Frontal cortex (tissue), 4 donors: ENCODE results near the gene TSPAN11. TPM values are rescaled to one million over a fixed set of nuclear protein-coding genes. Genes with fewer than 3 reads are reported as not detected.

Experiments used
- DNase-seq, 2 donors: peaks; one replicate each; pipeline ENCODE4 v3.0.0; 2012; ENCODE audit warnings: low spot score in 2 of 2
- FAIRE-seq: peaks from 2 replicates; lab custom pipeline; 2012; peaks lifted over from hg19 to GRCh38; lab: Jason Lieb, UNC
- total RNA-seq: library from RNA; depleted of rRNA; stranded (reverse); fragments of >200 nt; gene quantifications from one replicate; pipeline ENCODE4 v1.2.3, GENCODE V29; 2014
- donor health status: control.
- donor health status: control.
- donor health status: control.

TSPAN11 gene
- total RNA-seq, 1 donor from 2014 or later, result 2.9 TPM

- DNase-seq, result no peak
- FAIRE-seq, result no peak
Measured at GRCh38 chr12:31033146-31033545, 106.6 kb downstream of the TSPAN11 start.

DNA sequence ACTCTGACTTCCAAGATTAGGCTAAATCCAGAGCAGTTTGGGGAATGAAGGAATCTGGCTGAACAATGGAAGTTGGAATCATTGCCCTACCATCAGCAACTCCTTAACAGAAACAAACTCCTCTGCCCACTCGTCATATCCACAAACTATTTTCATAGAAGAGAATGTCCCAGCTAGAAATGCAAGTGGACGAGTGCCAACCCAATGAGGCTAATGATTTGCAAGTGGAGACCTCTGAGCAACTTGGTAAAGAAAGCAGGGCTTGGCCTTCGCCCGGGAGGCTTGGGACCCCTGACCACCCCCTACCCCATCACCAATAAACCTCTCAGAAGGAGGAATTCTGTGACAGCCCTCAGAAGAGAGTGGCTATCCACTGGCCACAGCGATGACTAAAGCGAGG is 107.1 kb downstream of the TSPAN11 start:
- no peak for DNase-seq
- no peak for FAIRE-seq

- DNase-seq (no peak), FAIRE-seq (no peak)
Measured at GRCh38 chr12:31034372-31034771, 107.8 kb downstream of the TSPAN11 start.

- FAIRE-seq, result no peak
Measured at GRCh38 chr12:31035226-31035625, 108.7 kb downstream of the TSPAN11 start.

DNA sequence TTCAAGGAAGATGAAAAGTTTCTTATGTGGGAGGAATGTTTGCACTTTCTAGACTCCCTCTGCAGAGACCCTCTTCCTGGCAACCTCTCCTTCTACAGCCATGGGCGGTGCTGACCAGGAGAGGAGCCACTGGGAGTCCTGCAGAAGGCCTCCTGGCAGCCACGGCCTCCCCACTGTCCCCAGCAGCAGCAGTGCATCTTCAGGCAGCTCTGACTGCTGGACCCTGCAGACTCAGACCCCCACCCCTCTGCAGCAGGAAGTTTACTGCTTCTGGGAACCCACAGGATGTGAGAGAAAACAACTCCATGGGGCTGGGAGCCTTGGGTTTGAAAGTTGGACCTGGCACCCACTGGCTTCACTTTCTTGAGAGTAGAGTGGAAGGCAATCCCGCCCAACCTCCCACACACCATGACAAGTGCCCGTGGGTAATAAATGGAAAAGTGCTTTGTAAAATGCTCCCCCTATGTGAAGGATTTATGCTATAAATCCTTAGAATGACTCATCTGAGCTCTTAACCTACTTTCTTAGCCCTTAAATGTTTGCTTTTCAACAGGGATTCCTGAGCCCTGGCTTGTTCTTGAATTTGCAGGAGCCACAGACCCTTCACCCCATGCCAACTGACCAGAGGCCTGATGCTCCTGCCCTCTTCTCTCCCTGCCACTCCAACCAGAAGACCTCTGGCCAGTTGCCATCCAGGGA is 109.6 kb downstream of the TSPAN11 start:
- DNase-seq (no peak), FAIRE-seq (no peak)

More at GRCh38 chr12:31035226-31035625, 108.7 kb downstream of the TSPAN11 start:
- no peak for DNase-seq

- DNase-seq, result no peak
- no peak for FAIRE-seq
Measured at GRCh38 chr12:31037028-31037427, 110.5 kb downstream of the TSPAN11 start.

DNA sequence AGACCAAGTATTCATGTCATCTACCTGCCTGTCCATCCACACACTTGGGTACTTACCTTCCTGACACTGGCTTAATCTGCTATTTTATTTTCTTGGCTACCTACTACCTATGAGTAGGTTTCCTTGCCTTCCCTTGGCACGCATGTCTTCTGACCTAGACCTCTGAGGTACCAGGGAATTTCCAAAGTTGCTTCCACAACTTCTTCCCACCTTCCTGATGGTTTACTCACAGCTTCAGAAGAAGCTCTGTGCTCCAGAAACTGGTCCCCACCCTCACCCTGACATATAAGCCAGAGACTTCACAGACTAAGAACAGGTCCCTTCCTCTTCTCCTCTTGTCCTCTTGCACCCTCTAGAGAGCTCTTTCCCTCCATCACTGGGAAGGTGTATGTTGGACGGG is 111.4 kb downstream of the TSPAN11 start:
- no peak for DNase-seq
- no peak for FAIRE-seq

- DNase-seq (no peak), FAIRE-seq (no peak)
Measured at GRCh38 chr12:31041033-31041564, 114.6 kb downstream of the TSPAN11 start.

Other genes with a start within 250 kb of the TSPAN11 start
- gene IPO8, start 230.9 kb upstream of the TSPAN11 start, total RNA-seq, result 31.8 TPM
- gene CAPRIN2, start 171.8 kb upstream of the TSPAN11 start, total RNA-seq, result 30.6 TPM
- gene DDX11, start 147.1 kb downstream of the TSPAN11 start, total RNA-seq, result 8.2 TPM